GM08714 (cell line): ENCODE data around the gene ATAD1.
"Not testable (repeated sequence)": the region's sequence is repeated elsewhere in the genome, so short reads cannot be mapped to it uniquely, and the experiment has no call there.

Experiments
- H3K4me3 ChIP-seq: fragments of 200-500 bp; sonication (Bioruptor generic); 2 replicates; pipeline ENCODE4 v1.5.1; 2014; ENCODE audit warnings: mild to moderate bottlenecking, low read length, inconsistent platforms
- ZNF274 ChIP-seq: IDR thresholded peaks from 2 replicates; pipeline ENCODE4 v1.6.1; 2012; ENCODE audit warnings: mild to moderate bottlenecking, low read depth, low read length

ATAD1 gene

GRCh38 chr10:87829986-87830729 lies 12.1 kb upstream of the ATAD1 start:
- no peak overlapping the region for H3K4me3 ChIP-seq
- no peak for TF ChIP-seq ZNF274

GRCh38 chr10:87829051-87829450 lies 11.0 kb upstream of the ATAD1 start:
- H3K4me3 ChIP-seq = not testable (repeated sequence)

- TF ChIP-seq ZNF274 = no peak
Observed at GRCh38 chr10:87827681-87828080, 9.7 kb upstream of the ATAD1 start.

GRCh38 chr10:87826653-87827052 lies 8.6 kb upstream of the ATAD1 start:
- no peak for TF ChIP-seq ZNF274

More at GRCh38 chr10:87827681-87828080, 9.7 kb upstream of the ATAD1 start:
- no peak overlapping the region for H3K4me3 ChIP-seq

GRCh38 chr10:87819289-87819585 lies 1.2 kb upstream of the ATAD1 start:
- H3K4me3 ChIP-seq = peak overlapping the region; percentile 94; the same call in 1 of the 2 replicates
- TF ChIP-seq ZNF274 = no peak

More at GRCh38 chr10:87826653-87827052, 8.6 kb upstream of the ATAD1 start:
- no peak overlapping the region for H3K4me3 ChIP-seq

GRCh38 chr10:87818505-87819288 lies 671 bp upstream of the ATAD1 start:
- H3K4me3 ChIP-seq = peak overlapping the region; percentile 94
- no peak for TF ChIP-seq ZNF274

- no peak for TF ChIP-seq ZNF274
- H3K4me3 ChIP-seq = peak overlapping the region; percentile 94
Observed at GRCh38 chr10:87816898-87817608, 973 bp downstream of the ATAD1 start.

GRCh38 chr10:87816163-87816897 lies 1.7 kb downstream of the ATAD1 start:
- no peak for TF ChIP-seq ZNF274
- peak overlapping the region; percentile 94; the same call in 1 of the 2 replicates for H3K4me3 ChIP-seq

- TF ChIP-seq ZNF274 = no peak
- no peak overlapping the region for H3K4me3 ChIP-seq
Observed at GRCh38 chr10:87804939-87805569, 13.0 kb downstream of the ATAD1 start.

GRCh38 chr10:87803831-87804230 lies 14.2 kb downstream of the ATAD1 start:
- TF ChIP-seq ZNF274 = no peak
- no peak overlapping the region for H3K4me3 ChIP-seq

GRCh38 chr10:87803328-87803727 lies 14.7 kb downstream of the ATAD1 start:
- no peak for TF ChIP-seq ZNF274
- no peak overlapping the region for H3K4me3 ChIP-seq

- H3K4me3 ChIP-seq = not testable (repeated sequence)
Observed at GRCh38 chr10:87801813-87802435, 16.1 kb downstream of the ATAD1 start.

GRCh38 chr10:87799860-87800259 lies 18.2 kb downstream of the ATAD1 start:
- no peak for TF ChIP-seq ZNF274
- no peak overlapping the region for H3K4me3 ChIP-seq

- no peak overlapping the region; the same call in 1 of the 2 replicates for H3K4me3 ChIP-seq
- TF ChIP-seq ZNF274 = no peak
Observed at GRCh38 chr10:87798082-87798481, 19.9 kb downstream of the ATAD1 start.
